SK-N-SH treated with all-trans-retinoic acid at 6 μM for 48 hours (cell line): Measurements from ENCODE around the gene PLD5.

Experiments used
- ATAC-seq: fragments of 200-7000 bp; cut with Tn5 transposase; 3 replicates; pipeline ENCODE4 v1.9.1; 2020; ENCODE audit warnings: mild to moderate bottlenecking, moderate library complexity
- ARNTL ChIP-seq: fragments of 450-650 bp; formaldehyde crosslinking; IDR thresholded peaks from 2 replicates; pipeline ENCODE4 v1.5.0; 2020; ENCODE audit warnings: low read depth, mild to moderate bottlenecking, moderate library complexity, borderline replicate concordance
- BACH2 ChIP-seq: fragments of 250-450 bp; sonication (Bioruptor Pico); IDR thresholded peaks from 2 replicates; pipeline ENCODE4 v1.9.0; 2021; ENCODE audit warnings: mild to moderate bottlenecking, borderline replicate concordance
- CSDC2 ChIP-seq: fragments of 250-450 bp; sonication (Bioruptor Pico); IDR thresholded peaks from 2 replicates; pipeline ENCODE4 v1.5.0; 2020; ENCODE audit warnings: mild to moderate bottlenecking, moderate library complexity
- ESRRG ChIP-seq: fragments of 250-450 bp; sonication (Bioruptor Pico); IDR thresholded peaks from 2 replicates; pipeline ENCODE4 v1.6.1; 2021; ENCODE audit warnings: mild to moderate bottlenecking
- GLIS3 ChIP-seq: fragments of 250-450 bp; sonication (Bioruptor Pico); IDR thresholded peaks from 2 replicates; pipeline ENCODE4 v1.5.0; 2020; ENCODE audit warnings: mild to moderate bottlenecking, moderate library complexity
- ISL1 ChIP-seq: fragments of 250-450 bp; sonication (Bioruptor Pico); IDR thresholded peaks from 2 replicates; pipeline ENCODE4 v2.1.2; 2022; ENCODE audit warnings: mild to moderate bottlenecking, moderate library complexity
- PPARA ChIP-seq: fragments of 250-450 bp; sonication (Bioruptor Pico); IDR thresholded peaks from 2 replicates; pipeline ENCODE4 v1.5.0; 2020; ENCODE audit warnings: mild to moderate bottlenecking, borderline replicate concordance
- RARB ChIP-seq: fragments of 250-450 bp; sonication (Bioruptor Pico); IDR thresholded peaks from 2 replicates; pipeline ENCODE4 v1.8.0; 2021; ENCODE audit warnings: mild to moderate bottlenecking, moderate library complexity
- SNAI2 ChIP-seq: fragments of 250-450 bp; sonication (Bioruptor Pico); IDR thresholded peaks from 2 replicates; pipeline ENCODE4 v1.5.0; 2020; ENCODE audit warnings: mild to moderate bottlenecking, moderate library complexity
- TCF4 ChIP-seq: fragments of 250-450 bp; sonication (Bioruptor Pico); IDR thresholded peaks from 2 replicates; pipeline ENCODE4 v1.8.0; 2021; ENCODE audit warnings: mild to moderate bottlenecking, moderate library complexity, borderline replicate concordance
- TOX ChIP-seq: fragments of 250-450 bp; sonication (Bioruptor Pico); IDR thresholded peaks from 2 replicates; pipeline ENCODE4 v1.8.0; 2021; ENCODE audit warnings: mild to moderate bottlenecking, moderate library complexity, borderline replicate concordance
- ZC3H10 ChIP-seq: fragments of 250-450 bp; sonication (Bioruptor Pico); IDR thresholded peaks from 2 replicates; pipeline ENCODE4 v1.5.1; 2021; ENCODE audit warnings: mild to moderate bottlenecking, moderate library complexity
- ZFP30 ChIP-seq: fragments of 450-650 bp; formaldehyde crosslinking; IDR thresholded peaks from 2 replicates; pipeline ENCODE4 v1.5.0; 2022; ENCODE audit warnings: mild to moderate bottlenecking, moderate library complexity
- ZNF70 ChIP-seq: fragments of 450-650 bp; formaldehyde crosslinking; IDR thresholded peaks from 2 replicates; pipeline ENCODE4 v1.5.0; 2020; ENCODE audit warnings: mild to moderate bottlenecking, moderate library complexity
- TF ChIP-seq, protein P1 (sequence below): fragments of 250-450 bp; sonication (Bioruptor Pico); IDR thresholded peaks from 2 replicates; pipeline ENCODE4 v1.8.0; 2020; ENCODE audit warnings: mild to moderate bottlenecking, moderate library complexity, borderline replicate concordance
- TF ChIP-seq, protein P2 (sequence below): fragments of 250-450 bp; sonication (Bioruptor Pico); IDR thresholded peaks from 2 replicates; pipeline ENCODE4 v1.8.0; 2021; ENCODE audit warnings: low read depth, mild to moderate bottlenecking, moderate library complexity, borderline replicate concordance
- TF ChIP-seq, protein P3 (sequence below): fragments of 250-450 bp; sonication (Bioruptor Pico); IDR thresholded peaks from 2 replicates; pipeline ENCODE4 v1.5.1; 2020; ENCODE audit warnings: low read depth, mild to moderate bottlenecking, moderate library complexity
- TF ChIP-seq, protein P4 (sequence below): fragments of 250-450 bp; sonication (Bioruptor Pico); IDR thresholded peaks from 2 replicates; pipeline ENCODE4 v1.5.0; 2020; ENCODE audit warnings: mild to moderate bottlenecking, moderate library complexity
- TF ChIP-seq, protein P5 (sequence below): fragments of 250-450 bp; sonication (Bioruptor Pico); IDR thresholded peaks from 2 replicates; pipeline ENCODE4 v1.5.1; 2021; ENCODE audit warnings: mild to moderate bottlenecking, moderate library complexity

Gene PLD5

DNA sequence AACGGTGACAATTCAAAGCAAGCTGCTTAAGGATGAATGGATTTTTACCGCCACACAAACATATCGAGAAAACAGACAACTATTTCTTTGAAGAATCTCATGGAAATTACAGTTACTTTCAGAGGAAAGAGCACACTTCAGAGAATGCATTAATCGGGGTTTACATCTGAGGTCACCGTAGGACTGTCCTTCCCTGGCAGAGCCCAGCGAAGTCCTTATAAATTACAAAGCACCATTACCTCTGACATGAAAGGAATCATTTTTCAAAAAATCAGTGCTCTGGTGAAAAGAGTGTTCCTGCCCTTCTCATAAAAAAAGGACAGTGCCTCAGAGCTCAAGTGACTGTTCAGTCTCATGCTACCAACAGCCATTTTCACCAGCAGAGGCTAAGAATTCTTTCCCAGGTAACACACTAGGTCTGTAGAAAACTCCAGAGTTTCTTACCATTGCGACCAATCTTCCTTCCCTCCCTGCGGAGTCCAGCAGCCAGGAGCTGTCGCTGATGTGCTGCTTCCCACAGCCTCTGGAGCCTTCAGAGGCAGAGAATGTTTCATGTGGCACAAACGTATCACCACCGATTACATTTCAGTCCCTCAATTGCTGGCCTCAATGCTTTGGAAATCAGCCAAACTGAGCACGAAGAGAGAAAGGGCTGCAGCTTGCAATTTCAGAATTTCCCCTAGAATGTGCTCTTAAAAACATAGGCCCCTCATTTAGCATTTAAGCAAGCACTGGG, 75.4 kb downstream of the PLD5 start:
- no peak for ATAC-seq
- TF ChIP-seq TOX (CRISPR knock-in tag) (no peak), ESRRG (CRISPR knock-in tag) (no peak), SNAI2 (no peak), GLIS3 (CRISPR knock-in tag) (no peak), CSDC2 (CRISPR knock-in tag) (no peak)
- TF ChIP-seq, protein P1, sequence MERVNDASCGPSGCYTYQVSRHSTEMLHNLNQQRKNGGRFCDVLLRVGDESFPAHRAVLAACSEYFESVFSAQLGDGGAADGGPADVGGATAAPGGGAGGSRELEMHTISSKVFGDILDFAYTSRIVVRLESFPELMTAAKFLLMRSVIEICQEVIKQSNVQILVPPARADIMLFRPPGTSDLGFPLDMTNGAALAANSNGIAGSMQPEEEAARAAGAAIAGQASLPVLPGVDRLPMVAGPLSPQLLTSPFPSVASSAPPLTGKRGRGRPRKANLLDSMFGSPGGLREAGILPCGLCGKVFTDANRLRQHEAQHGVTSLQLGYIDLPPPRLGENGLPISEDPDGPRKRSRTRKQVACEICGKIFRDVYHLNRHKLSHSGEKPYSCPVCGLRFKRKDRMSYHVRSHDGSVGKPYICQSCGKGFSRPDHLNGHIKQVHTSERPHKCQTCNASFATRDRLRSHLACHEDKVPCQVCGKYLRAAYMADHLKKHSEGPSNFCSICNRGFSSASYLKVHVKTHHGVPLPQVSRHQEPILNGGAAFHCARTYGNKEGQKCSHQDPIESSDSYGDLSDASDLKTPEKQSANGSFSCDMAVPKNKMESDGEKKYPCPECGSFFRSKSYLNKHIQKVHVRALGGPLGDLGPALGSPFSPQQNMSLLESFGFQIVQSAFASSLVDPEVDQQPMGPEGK (CRISPR knock-in tag): no peak

DNA sequence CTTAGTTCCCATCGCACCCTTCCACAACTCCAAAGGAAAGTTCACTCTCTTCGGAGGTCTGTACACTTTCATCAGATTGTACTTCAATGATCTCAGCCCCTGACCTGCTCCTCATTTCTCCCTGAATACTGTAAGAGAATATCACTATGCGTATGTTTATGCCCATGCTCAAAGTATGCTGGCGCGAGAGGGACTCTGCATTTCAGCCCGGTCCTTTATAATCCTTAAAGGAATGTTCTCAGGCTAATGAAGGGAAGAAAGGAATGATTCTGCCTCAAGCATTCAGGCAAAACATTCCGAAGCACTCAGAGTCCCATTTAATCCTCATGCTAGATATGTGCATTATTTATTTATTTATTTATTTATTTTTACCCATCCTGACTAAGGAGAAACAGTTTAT, 76.8 kb downstream of the PLD5 start:
- TF ChIP-seq, protein P2, sequence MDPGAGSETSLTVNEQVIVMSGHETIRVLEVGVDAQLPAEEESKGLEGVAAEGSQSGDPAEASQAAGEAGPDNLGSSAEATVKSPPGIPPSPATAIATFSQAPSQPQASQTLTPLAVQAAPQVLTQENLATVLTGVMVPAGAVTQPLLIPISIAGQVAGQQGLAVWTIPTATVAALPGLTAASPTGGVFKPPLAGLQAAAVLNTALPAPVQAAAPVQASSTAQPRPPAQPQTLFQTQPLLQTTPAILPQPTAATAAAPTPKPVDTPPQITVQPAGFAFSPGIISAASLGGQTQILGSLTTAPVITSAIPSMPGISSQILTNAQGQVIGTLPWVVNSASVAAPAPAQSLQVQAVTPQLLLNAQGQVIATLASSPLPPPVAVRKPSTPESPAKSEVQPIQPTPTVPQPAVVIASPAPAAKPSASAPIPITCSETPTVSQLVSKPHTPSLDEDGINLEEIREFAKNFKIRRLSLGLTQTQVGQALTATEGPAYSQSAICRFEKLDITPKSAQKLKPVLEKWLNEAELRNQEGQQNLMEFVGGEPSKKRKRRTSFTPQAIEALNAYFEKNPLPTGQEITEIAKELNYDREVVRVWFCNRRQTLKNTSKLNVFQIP (CRISPR knock-in tag): no peak
- TF ChIP-seq ESRRG (CRISPR knock-in tag) (no peak), TCF4 (no peak), CSDC2 (CRISPR knock-in tag) (no peak), GLIS3 (CRISPR knock-in tag) (no peak), RARB (CRISPR knock-in tag) (no peak), ZNF70 (CRISPR knock-in tag) (no peak), SNAI2 (no peak), ISL1 (CRISPR knock-in tag) (no peak), ZFP30 (CRISPR knock-in tag) (no peak), ARNTL (no peak)
- TF ChIP-seq, protein P3, sequence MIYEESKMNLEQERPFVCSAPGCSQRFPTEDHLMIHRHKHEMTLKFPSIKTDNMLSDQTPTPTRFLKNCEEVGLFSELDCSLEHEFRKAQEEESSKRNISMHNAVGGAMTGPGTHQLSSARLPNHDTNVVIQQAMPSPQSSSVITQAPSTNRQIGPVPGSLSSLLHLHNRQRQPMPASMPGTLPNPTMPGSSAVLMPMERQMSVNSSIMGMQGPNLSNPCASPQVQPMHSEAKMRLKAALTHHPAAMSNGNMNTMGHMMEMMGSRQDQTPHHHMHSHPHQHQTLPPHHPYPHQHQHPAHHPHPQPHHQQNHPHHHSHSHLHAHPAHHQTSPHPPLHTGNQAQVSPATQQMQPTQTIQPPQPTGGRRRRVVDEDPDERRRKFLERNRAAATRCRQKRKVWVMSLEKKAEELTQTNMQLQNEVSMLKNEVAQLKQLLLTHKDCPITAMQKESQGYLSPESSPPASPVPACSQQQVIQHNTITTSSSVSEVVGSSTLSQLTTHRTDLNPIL (CRISPR knock-in tag): no peak
- TF ChIP-seq, protein P4, sequence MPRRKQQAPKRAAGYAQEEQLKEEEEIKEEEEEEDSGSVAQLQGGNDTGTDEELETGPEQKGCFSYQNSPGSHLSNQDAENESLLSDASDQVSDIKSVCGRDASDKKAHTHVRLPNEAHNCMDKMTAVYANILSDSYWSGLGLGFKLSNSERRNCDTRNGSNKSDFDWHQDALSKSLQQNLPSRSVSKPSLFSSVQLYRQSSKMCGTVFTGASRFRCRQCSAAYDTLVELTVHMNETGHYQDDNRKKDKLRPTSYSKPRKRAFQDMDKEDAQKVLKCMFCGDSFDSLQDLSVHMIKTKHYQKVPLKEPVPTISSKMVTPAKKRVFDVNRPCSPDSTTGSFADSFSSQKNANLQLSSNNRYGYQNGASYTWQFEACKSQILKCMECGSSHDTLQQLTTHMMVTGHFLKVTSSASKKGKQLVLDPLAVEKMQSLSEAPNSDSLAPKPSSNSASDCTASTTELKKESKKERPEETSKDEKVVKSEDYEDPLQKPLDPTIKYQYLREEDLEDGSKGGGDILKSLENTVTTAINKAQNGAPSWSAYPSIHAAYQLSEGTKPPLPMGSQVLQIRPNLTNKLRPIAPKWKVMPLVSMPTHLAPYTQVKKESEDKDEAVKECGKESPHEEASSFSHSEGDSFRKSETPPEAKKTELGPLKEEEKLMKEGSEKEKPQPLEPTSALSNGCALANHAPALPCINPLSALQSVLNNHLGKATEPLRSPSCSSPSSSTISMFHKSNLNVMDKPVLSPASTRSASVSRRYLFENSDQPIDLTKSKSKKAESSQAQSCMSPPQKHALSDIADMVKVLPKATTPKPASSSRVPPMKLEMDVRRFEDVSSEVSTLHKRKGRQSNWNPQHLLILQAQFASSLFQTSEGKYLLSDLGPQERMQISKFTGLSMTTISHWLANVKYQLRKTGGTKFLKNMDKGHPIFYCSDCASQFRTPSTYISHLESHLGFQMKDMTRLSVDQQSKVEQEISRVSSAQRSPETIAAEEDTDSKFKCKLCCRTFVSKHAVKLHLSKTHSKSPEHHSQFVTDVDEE (CRISPR knock-in tag): no peak
- TF ChIP-seq, protein P5, sequence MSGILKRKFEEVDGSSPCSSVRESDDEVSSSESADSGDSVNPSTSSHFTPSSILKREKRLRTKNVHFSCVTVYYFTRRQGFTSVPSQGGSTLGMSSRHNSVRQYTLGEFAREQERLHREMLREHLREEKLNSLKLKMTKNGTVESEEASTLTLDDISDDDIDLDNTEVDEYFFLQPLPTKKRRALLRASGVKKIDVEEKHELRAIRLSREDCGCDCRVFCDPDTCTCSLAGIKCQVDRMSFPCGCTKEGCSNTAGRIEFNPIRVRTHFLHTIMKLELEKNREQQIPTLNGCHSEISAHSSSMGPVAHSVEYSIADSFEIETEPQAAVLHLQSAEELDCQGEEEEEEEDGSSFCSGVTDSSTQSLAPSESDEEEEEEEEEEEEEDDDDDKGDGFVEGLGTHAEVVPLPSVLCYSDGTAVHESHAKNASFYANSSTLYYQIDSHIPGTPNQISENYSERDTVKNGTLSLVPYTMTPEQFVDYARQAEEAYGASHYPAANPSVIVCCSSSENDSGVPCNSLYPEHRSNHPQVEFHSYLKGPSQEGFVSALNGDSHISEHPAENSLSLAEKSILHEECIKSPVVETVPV (CRISPR knock-in tag): no peak
- ATAC-seq: no peak

DNA sequence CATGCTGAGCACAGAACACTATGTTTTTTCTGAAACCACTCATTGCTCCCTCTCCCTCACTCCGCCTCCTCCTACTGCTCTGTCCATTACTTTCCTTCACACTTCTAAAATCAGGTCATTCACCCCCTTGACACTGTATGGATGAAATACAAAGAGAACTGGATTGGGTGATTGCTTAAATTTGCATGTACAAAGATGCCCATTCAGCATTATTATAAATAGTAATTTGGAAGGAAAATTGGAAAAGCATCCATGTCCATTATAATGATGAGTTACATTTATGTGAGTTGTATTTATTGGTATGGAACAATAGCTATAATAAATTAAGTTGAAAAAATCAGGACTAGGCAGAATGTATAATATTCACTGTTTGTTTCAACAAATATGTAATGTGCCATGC, 83.7 kb downstream of the PLD5 start:
- no peak for TF ChIP-seq BACH2 (CRISPR knock-in tag)
- TF ChIP-seq, all 23 proteins: peak for 0
- no peak for ATAC-seq

DNA sequence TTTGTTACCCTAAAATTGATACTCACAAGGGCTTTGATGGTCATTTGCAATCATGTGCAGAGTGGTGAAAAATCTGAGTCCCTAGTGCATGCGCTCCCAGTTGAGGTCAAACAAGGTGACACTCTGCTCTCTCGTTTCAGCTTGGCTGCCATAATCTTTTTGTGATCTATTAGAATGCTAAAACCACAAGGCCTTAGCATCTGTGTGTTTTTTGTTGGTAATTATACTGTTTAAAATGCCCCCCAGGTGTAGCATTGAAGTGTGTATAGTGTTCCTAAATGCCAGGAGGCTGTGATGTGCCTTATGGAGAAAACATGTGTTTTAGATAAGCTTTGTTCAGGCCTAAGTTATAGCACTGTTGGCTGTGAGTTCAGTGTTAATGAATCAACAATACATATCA, 89.3 kb downstream of the PLD5 start:
- ATAC-seq: no peak
- TF ChIP-seq, protein P3 (CRISPR knock-in tag): no peak
- TF ChIP-seq, protein P5 (CRISPR knock-in tag): no peak
- TF ChIP-seq PPARA (CRISPR knock-in tag) (no peak), CSDC2 (CRISPR knock-in tag) (no peak), SNAI2 (no peak), ARNTL (no peak), TOX (CRISPR knock-in tag) (no peak), RARB (CRISPR knock-in tag) (no peak), ESRRG (CRISPR knock-in tag) (no peak), ZC3H10 (no peak), BACH2 (CRISPR knock-in tag) (no peak), ISL1 (CRISPR knock-in tag) (no peak)
- TF ChIP-seq, protein P1 (CRISPR knock-in tag): no peak
